Subcutaneous abdominal adipose tissue (tissue), 5 donors: ENCODE measurements around the gene ACOT12.

ENCODE experiments used
- H3K27ac ChIP-seq: one replicate; pipeline ENCODE4 v1.7.0; 2013; ENCODE audit warnings: low read depth, mild to moderate bottlenecking, inconsistent platforms, low read length, moderate library complexity
- H3K27me3 ChIP-seq, 5 donors: one replicate each; pipeline ENCODE4 v1.7.0; 2013; ENCODE audit warnings: low read length in 5 of 5, inconsistent platforms in 1 of 5; ENCODE audit not compliant: control insufficient read depth in 5 of 5, insufficient read depth in 4 of 5
- H3K36me3 ChIP-seq, 5 donors: one replicate each; pipeline ENCODE4 v1.7.0; 2013; ENCODE audit warnings: low read length in 5 of 5; ENCODE audit not compliant: control insufficient read depth in 5 of 5, insufficient read depth in 5 of 5
- H3K4me1 ChIP-seq, 5 donors: one replicate each; pipeline ENCODE4 v1.7.0; 2013; ENCODE audit warnings: low read length in 5 of 5, mild to moderate bottlenecking in 3 of 5, moderate library complexity in 1 of 5; ENCODE audit not compliant: control insufficient read depth in 5 of 5, insufficient read depth in 5 of 5
- H3K4me3 ChIP-seq, 5 donors: one replicate each; pipeline ENCODE4 v1.7.0; 2013; ENCODE audit warnings: low read length in 5 of 5, low read depth in 1 of 5
- H3K9ac ChIP-seq, 5 donors: one replicate each; pipeline ENCODE4 v1.7.0; 2013; ENCODE audit warnings: low read length in 5 of 5, mild to moderate bottlenecking in 4 of 5, moderate library complexity in 3 of 5
- H3K9me3 ChIP-seq, 5 donors: one replicate each; pipeline ENCODE4 v1.7.0; 2013; ENCODE audit warnings: low read length in 5 of 5; ENCODE audit not compliant: control insufficient read depth in 5 of 5
- donor health status: healthy.
- donor health status: healthy.
- donor health status: healthy.
- donor health status: healthy.
- donor health status: healthy.

ACOT12 gene

GRCh38 chr5:81393783-81394718 lies at the start of gene ACOT12:
Gene ACOT12 (minus strand): TSS chr5:81394134. CDS start chr5:81394114, 20 bp downstream.
- Histone ChIP-seq H3K9me3 (peaks cover 0 to 6% (median 4%) of the 10 kb centered on the region in 5 donors), H3K9ac (no peak within 1 kb of the TSS), H3K4me1 (peaks cover 0 to 14% (median 9%) of the 10 kb centered on the region in 5 donors), H3K27me3 (peaks cover 0 to 6% (median 2%) of the 10 kb centered on the region in 5 donors), H3K36me3 (no peaks in the 10 kb centered on the region), H3K4me3 (peak within 1 kb of the TSS; percentile 42 to 66 (median 49)), H3K27ac (no peak within 1 kb of the TSS)

DNA sequence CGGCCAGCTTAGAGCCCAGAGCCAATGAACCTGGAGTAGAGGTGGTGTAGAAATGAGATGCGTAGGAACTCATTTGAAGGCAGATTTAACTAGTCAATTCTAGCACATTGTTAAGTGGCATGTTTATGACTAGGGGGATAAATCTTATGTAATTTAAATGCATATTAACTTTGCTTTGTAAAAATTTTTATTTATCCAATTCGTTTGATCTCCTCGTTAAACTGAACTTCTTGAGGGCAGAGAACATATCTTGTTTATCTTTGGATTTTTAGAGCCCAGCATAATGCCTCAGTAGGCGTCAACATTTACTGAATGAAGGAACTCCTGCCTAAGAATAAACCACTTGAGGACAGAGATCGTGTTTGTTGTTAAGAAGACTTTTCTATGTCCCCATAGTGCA lies 41.1 kb upstream of the ACOT12 start:
- Histone ChIP-seq H3K9ac (no peak overlapping the region), H3K4me1 (no peaks in the 10 kb centered on the region), H3K9me3 (no peaks in the 10 kb centered on the region), H3K27ac (no peak overlapping the region), H3K4me3 (no peak overlapping the region), H3K27me3 (no peaks in the 10 kb centered on the region), H3K36me3 (peaks cover 0 to 10% (median 0%) of the 10 kb centered on the region in 5 donors)

- Histone ChIP-seq H3K9me3 (no peaks in the 10 kb centered on the region), H3K36me3 (peaks cover 0 to 7% (median 0%) of the 10 kb centered on the region in 5 donors), H3K27me3 (no peaks in the 10 kb centered on the region), H3K4me1 (peaks cover 0 to 14% (median 11%) of the 10 kb centered on the region in 5 donors), H3K4me3 (no peak overlapping the region), H3K27ac (no peak overlapping the region), H3K9ac (peak overlapping the region in 1 of 5 donors; percentile 20)
Observed at GRCh38 chr5:81429985-81430384, 36.1 kb upstream of the ACOT12 start.

DNA sequence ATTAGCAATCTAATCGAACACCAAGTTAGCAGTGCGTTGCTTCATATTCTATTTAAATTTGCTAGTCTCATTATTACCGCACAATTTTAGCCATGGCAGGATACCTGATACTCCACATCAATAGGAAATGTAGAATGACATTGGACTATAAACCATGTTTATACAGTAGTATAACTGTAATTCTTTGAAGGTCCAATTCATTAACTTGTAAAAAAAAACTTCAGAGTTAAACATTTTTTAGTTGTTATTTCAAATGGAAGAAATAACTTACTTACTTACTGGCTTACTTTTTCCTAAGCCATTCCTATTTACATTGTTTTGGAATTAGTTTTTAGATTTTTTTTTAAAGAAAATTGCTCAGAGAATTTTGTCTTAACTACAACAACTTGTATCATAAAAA lies 35.4 kb upstream of the ACOT12 start:
- Histone ChIP-seq H3K9me3 (no peaks in the 10 kb centered on the region), H3K9ac (no peak overlapping the region), H3K27me3 (no peaks in the 10 kb centered on the region), H3K4me1 (peaks cover 0 to 14% (median 11%) of the 10 kb centered on the region in 5 donors), H3K4me3 (no peak overlapping the region), H3K27ac (no peak overlapping the region), H3K36me3 (peaks cover 0 to 6% (median 0%) of the 10 kb centered on the region in 5 donors)

DNA sequence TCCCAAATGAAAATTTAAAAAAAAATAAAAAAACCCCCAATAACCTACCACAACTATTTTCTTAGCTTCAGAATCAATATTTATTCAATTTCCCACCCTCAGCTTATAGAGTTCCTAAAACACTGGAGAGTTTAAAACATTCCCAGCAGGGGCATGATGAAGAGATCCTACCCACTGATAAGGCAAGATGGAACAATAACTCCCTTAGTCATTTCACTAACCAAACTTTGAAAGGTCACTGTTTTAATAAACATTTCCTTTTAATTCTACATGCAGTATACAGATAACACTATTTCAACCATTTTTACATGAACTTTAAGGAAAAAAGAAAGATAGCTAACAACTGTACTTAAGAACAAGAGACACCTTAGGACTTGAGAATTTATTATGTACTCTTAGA lies 34.9 kb upstream of the ACOT12 start:
- Histone ChIP-seq H3K27me3 (no peaks in the 10 kb centered on the region), H3K4me3 (no peak overlapping the region), H3K9ac (no peak overlapping the region), H3K36me3 (peaks cover 0 to 6% (median 0%) of the 10 kb centered on the region in 5 donors), H3K4me1 (peaks cover 0 to 14% (median 11%) of the 10 kb centered on the region in 5 donors), H3K9me3 (no peaks in the 10 kb centered on the region), H3K27ac (no peak overlapping the region)

DNA sequence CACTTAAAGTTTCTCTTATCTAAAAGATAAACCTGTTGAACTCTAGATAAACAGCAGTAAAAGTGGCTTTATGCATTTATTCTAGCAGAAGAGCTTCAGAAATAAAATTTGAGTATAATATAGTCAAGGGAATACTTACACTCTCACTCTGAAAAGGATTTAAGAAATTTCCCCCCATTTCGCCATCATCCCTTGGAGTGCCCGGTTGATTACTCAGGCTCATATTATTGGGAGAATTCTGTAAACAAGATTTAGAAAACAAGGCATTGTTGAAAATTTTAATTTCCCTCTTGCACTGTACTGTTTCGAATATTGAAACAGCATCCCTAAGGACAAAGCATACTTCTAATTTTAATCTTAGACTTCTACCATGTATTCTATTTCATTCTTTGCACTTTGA lies 34.5 kb upstream of the ACOT12 start:
- Histone ChIP-seq H3K27ac (no peak overlapping the region), H3K9me3 (no peaks in the 10 kb centered on the region), H3K4me1 (peaks cover 0 to 14% (median 11%) of the 10 kb centered on the region in 5 donors), H3K27me3 (no peaks in the 10 kb centered on the region), H3K36me3 (peaks cover 0 to 3% (median 0%) of the 10 kb centered on the region in 5 donors), H3K4me3 (no peak overlapping the region), H3K9ac (no peak overlapping the region)

GRCh38 chr5:81427566-81427965 lies 33.6 kb upstream of the ACOT12 start:
- Histone ChIP-seq H3K9me3 (no peaks in the 10 kb centered on the region), H3K4me1 (peaks cover 0 to 14% (median 11%) of the 10 kb centered on the region in 5 donors), H3K27me3 (no peaks in the 10 kb centered on the region), H3K27ac (no peak overlapping the region), H3K36me3 (peaks cover 0 to 3% (median 0%) of the 10 kb centered on the region in 5 donors), H3K9ac (no peak overlapping the region), H3K4me3 (no peak overlapping the region)

DNA sequence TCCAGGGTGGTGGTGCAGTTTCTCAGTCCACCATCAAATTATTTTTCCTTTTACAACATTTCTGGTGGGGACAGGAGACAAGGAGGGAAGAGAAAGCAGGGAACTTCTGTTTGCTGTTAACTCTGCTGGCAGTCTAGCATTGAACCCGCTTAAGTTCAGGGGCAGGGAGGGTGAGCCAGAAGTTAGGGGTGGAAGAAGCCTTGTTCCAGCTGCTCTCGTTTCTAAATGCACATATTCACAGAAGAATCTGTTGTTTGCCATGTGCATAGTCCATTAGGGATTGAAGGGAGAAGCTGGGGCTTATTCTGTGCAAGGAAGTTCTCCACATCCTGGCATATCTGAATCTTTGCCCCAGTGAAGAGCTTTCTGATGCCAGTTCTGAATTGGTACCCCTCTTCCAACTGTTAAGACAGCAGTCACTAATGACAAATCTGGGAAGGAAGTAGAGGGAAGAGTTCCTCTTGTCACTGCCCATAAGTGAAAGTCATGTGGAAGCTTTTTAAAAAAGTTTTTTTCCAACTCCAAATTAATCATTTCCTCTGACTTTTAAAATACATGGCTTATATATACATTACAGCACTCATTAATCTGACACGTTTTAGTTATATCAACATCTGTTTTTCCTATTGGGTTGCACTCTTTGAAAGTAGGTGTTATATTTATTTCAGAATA lies 32.6 kb upstream of the ACOT12 start:
- no peak overlapping the region for H3K9ac ChIP-seq

DNA sequence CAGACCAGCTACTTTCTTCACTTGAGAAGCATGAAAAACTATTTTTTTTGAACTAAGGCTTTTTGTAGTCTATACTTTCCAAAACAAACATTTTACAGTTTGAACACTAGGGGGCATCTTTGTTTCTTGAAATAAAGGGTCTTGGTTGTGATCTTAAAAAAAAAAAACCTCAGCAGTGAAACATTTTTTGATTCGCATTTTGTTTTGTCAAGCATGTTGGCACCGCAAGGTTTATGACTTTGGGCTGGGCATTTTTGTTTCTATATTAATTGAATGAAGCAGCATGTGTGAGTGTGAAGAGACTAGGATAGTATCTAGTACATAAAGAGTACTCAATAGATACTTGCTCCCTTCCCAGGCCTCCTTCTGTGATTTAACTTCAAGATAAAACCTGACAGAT lies 31.6 kb upstream of the ACOT12 start:
- peaks cover 0 to 11% (median 3%) of the 10 kb centered on the region in 5 donors for H3K36me3 ChIP-seq
- no peaks in the 10 kb centered on the region for H3K9me3 ChIP-seq
- no peaks in the 10 kb centered on the region for H3K27me3 ChIP-seq
- H3K4me3 ChIP-seq: no peak overlapping the region
- H3K4me1 ChIP-seq: peaks cover 0 to 14% (median 11%) of the 10 kb centered on the region in 5 donors
- no peak overlapping the region for H3K27ac ChIP-seq
- H3K9ac ChIP-seq: no peak overlapping the region

More for the DNA sequence above, 32.6 kb upstream of the ACOT12 start:
- H3K27ac ChIP-seq: no peak overlapping the region
- H3K4me1 ChIP-seq: peaks cover 0 to 14% (median 11%) of the 10 kb centered on the region in 5 donors
- peaks cover 0 to 8% (median 3%) of the 10 kb centered on the region in 5 donors for H3K36me3 ChIP-seq
- no peaks in the 10 kb centered on the region for H3K27me3 ChIP-seq
- H3K9me3 ChIP-seq: no peaks in the 10 kb centered on the region
- no peak overlapping the region for H3K4me3 ChIP-seq

GRCh38 chr5:81424728-81425127 lies 30.8 kb upstream of the ACOT12 start:
- Histone ChIP-seq H3K36me3 (peaks cover 4 to 16% (median 8%) of the 10 kb centered on the region in 5 donors), H3K27ac (no peak overlapping the region), H3K4me3 (no peak overlapping the region), H3K27me3 (no peaks in the 10 kb centered on the region), H3K9me3 (no peaks in the 10 kb centered on the region), H3K9ac (no peak overlapping the region), H3K4me1 (peaks cover 0 to 14% (median 11%) of the 10 kb centered on the region in 5 donors)
